ENCODE data around the gene DNAH2. TPM values are rescaled to one million over a fixed set of nuclear protein-coding genes. Genes with fewer than 3 reads are reported as not detected.

Gene DNAH2
- total RNA-seq, 1 donor, result under 0.01 TPM

DNA sequence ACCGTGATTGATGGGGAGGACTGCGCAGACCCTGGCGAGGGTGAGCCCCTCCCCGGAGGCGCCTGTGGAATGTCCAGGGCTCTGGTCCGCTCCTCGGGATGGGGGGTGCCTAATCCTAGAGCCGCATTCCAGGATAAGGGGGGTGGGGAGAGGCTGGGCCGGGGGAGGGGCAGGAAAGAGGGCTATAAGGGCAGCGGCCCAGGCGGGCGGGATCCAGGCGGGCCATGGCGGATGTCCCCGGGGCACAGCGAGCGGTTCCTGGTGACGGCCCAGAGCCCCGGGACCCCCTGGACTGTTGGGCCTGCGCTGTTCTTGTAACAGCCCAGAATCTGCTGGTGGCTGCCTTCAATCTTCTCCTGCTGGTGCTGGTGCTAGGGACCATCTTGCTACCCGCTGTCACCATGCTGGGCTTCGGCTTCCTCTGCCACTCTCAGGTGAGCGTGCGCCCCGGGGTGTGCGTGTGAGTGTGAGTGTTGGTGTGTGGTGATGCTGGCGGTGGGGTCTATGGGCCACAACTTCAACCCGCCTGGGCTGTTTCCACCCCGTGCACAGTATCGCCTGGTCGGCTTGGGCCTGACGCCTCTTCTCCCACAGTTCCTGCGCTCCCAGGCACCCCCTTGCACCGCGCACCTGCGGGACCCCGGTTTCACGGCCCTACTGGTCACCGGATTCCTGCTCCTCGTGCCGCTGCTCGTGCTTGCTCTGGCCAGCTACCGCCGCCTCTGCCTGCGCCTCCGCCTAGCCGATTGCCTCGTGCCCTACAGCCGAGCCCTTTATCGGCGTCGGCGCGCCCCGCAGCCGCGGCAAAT, 137.5 kb downstream of the DNAH2 start, which contains the start of gene TMEM88:
Gene TMEM88, plus strand, starts transcription at position 216 of the 809 bp plus-strand sequence. Its CDS starts 9 bp downstream, at position 225.
- Histone ChIP-seq H3K27me3 (ENCODE audit: insufficient read depth, low read length) (no peaks in the 10 kb centered on the region), H3K4me2 (ENCODE audit: insufficient read depth, low read length) (peak within 1 kb of the TSS; percentile 83), H2AFZ (ENCODE audit: low read length) (no peak within 1 kb of the TSS), H3K4me1 (ENCODE audit: insufficient read depth, low read length) (peaks cover 29% of the 10 kb centered on the region), H3K79me2 (ENCODE audit: insufficient read depth, low read length) (peaks cover 22% of the 10 kb centered on the region), H3K4me3 (ENCODE audit: insufficient read depth, low read length) (peak within 1 kb of the TSS; percentile 83), H3K27ac (ENCODE audit: low read depth, low read length) (peak within 1 kb of the TSS; percentile 86), H4K20me1 (ENCODE audit: insufficient read depth, low read length) (peaks cover 24% of the 10 kb centered on the region), H3K36me3 (ENCODE audit: insufficient read depth, low read length) (peaks cover 34% of the 10 kb centered on the region), H3K9me3 (ENCODE audit: low read depth, low read length) (no peaks in the 10 kb centered on the region)
- TF ChIP-seq, protein P1, sequence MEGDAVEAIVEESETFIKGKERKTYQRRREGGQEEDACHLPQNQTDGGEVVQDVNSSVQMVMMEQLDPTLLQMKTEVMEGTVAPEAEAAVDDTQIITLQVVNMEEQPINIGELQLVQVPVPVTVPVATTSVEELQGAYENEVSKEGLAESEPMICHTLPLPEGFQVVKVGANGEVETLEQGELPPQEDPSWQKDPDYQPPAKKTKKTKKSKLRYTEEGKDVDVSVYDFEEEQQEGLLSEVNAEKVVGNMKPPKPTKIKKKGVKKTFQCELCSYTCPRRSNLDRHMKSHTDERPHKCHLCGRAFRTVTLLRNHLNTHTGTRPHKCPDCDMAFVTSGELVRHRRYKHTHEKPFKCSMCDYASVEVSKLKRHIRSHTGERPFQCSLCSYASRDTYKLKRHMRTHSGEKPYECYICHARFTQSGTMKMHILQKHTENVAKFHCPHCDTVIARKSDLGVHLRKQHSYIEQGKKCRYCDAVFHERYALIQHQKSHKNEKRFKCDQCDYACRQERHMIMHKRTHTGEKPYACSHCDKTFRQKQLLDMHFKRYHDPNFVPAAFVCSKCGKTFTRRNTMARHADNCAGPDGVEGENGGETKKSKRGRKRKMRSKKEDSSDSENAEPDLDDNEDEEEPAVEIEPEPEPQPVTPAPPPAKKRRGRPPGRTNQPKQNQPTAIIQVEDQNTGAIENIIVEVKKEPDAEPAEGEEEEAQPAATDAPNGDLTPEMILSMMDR (IDR thresholded peaks at IDR 0.05; ENCODE audit: extremely low read depth, low read depth, low read length), result no peak
- no peak for DNase-seq (ENCODE audit: insufficient read length, low spot score, missing footprints)

DNA sequence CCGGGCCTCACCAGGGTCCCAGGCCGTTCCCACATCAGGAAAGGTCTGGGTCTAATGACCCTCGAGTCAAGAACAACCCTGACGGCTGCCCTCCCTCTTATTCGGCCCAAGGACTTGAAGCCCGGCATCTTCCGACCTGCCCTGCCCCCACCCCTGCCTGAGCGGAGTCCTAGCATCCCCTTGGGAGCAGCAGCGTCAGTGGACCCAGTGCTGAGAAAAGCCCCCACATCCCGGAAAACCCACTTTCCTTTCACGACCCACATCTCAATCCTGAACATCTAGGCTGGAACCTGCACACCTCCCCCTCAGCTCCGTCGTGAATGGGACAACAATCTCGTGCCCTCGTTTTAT, 138.1 kb downstream of the DNAH2 start:
- peak overlapping the region; percentile 86 for H3K27ac ChIP-seq (ENCODE audit: low read depth, low read length)
- H3K27me3 ChIP-seq (ENCODE audit: insufficient read depth, low read length), result no peaks in the 10 kb centered on the region
- TF ChIP-seq, protein P1 (IDR thresholded peaks at IDR 0.05; ENCODE audit: extremely low read depth, low read depth, low read length), result no peak
- peaks cover 29% of the 10 kb centered on the region for H3K4me1 ChIP-seq (ENCODE audit: insufficient read depth, low read length)
- H4K20me1 ChIP-seq (ENCODE audit: insufficient read depth, low read length), result peaks cover 22% of the 10 kb centered on the region
- peaks cover 29% of the 10 kb centered on the region for H3K36me3 ChIP-seq (ENCODE audit: insufficient read depth, low read length)
- H3K79me2 ChIP-seq (ENCODE audit: insufficient read depth, low read length), result peaks cover 27% of the 10 kb centered on the region
- DNase-seq (ENCODE audit: insufficient read length, low spot score, missing footprints), result no peak
- H3K4me2 ChIP-seq (ENCODE audit: insufficient read depth, low read length), result peak overlapping the region; percentile 83
- no peak overlapping the region for H2AFZ ChIP-seq (ENCODE audit: low read length)
- H3K4me3 ChIP-seq (ENCODE audit: insufficient read depth, low read length), result peak overlapping the region; percentile 83
- no peaks in the 10 kb centered on the region for H3K9me3 ChIP-seq (ENCODE audit: low read depth, low read length)

DNA sequence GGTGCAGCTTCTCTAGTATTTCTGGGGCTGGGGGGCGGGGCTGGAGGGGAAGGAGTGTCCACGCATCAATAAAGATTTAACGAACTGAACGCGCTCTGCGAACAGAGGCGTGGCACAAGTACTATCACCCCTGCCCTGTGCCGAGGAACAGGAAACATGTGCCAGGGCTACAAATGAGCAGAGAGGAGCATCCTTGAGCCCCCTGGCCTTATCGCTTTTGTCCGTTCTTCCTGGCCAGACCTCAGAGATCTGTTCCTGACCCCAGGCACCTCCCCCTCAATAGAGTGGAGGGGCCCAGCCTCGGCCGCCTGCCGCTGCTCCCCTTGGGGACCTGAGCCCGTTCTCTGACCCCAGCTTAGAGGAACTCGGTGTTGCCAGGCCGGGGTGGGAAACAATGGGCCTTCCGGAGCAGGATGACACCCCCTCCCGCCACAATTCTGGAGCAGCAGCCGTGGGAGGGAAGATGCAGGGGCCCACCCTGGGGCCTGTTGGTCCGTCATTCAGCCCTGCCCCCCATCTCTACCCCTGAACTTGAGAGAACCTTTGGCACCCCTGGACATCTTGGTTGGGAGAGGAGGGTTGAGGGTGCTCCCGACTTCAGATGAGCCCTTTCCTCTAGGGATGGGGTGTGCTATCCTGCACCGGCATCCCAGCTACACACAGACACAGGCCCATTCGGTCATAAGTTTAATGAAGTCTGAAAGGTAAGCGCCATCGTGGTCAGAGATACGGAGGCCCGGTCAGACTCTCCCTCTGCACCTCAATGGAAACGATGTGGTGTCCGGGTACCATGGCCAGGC, 138.7 kb downstream of the DNAH2 start:
- peaks cover 29% of the 10 kb centered on the region for H3K4me1 ChIP-seq (ENCODE audit: insufficient read depth, low read length)
- peak; percentile 92 for DNase-seq (ENCODE audit: insufficient read length, low spot score, missing footprints)
- no peaks in the 10 kb centered on the region for H3K27me3 ChIP-seq (ENCODE audit: insufficient read depth, low read length)
- TF ChIP-seq, protein P1 (IDR thresholded peaks at IDR 0.05; ENCODE audit: extremely low read depth, low read depth, low read length), result no peak
- peak overlapping the region; percentile 86 for H3K27ac ChIP-seq (ENCODE audit: low read depth, low read length)
- H3K36me3 ChIP-seq (ENCODE audit: insufficient read depth, low read length), result peaks cover 26% of the 10 kb centered on the region
- peak overlapping the region; percentile 75 for H2AFZ ChIP-seq (ENCODE audit: low read length)
- H3K4me2 ChIP-seq (ENCODE audit: insufficient read depth, low read length), result peak overlapping the region; percentile 83
- peaks cover 16% of the 10 kb centered on the region for H4K20me1 ChIP-seq (ENCODE audit: insufficient read depth, low read length)
- H3K4me3 ChIP-seq (ENCODE audit: insufficient read depth, low read length), result peak overlapping the region; percentile 83
- H3K9me3 ChIP-seq (ENCODE audit: low read depth, low read length), result no peaks in the 10 kb centered on the region
- peaks cover 24% of the 10 kb centered on the region for H3K79me2 ChIP-seq (ENCODE audit: insufficient read depth, low read length)

All from osteoblast (primary cell).